Neural progenitor cell (in vitro differentiated cells): ENCODE measurements around the gene BMPER. TPM values are rescaled to one million over a fixed set of nuclear protein-coding genes. Genes with fewer than 3 reads are reported as not detected.

Experiments used
- DNase-seq: peaks from one replicate; pipeline ENCODE4 v3.0.0-alpha.2; 2016; ENCODE audit warnings: low spot score
- H2AFZ ChIP-seq: fragments of 200-600 bp; sonication (generic); replicated peaks from 2 replicates; pipeline ENCODE4 v1.6.1; 2016; ENCODE audit warnings: antibody characterized with exemption
- H3F3A ChIP-seq: fragments of 200-600 bp; sonication (generic); 2 replicates; pipeline ENCODE4 v1.6.1; 2016; ENCODE audit warnings: antibody characterized with exemption, low read depth
- H3K27ac ChIP-seq: fragments of 200-600 bp; sonication (generic); 2 replicates; pipeline ENCODE4 v1.5.1; 2016; ENCODE audit warnings: mild to moderate bottlenecking
- H3K27me3 ChIP-seq: fragments of 200-600 bp; sonication (generic); 2 replicates; pipeline ENCODE4 v1.6.1; 2016; ENCODE audit warnings: mild to moderate bottlenecking, moderate library complexity
- H3K36me3 ChIP-seq: fragments of 200-600 bp; sonication (generic); 2 replicates; pipeline ENCODE4 v1.5.1; 2016
- H3K4me1 ChIP-seq: fragments of 200-600 bp; sonication (generic); 2 replicates; pipeline ENCODE4 v1.6.1; 2016; ENCODE audit warnings: mixed run types
- H3K4me2 ChIP-seq: fragments of 200-600 bp; sonication (generic); 2 replicates; pipeline ENCODE4 v1.6.1; 2016
- H3K4me3 ChIP-seq: fragments of 200-600 bp; sonication (generic); 2 replicates; pipeline ENCODE4 v1.5.1; 2016
- H3K79me2 ChIP-seq: fragments of 200-600 bp; sonication (generic); 2 replicates; pipeline ENCODE4 v1.6.1; 2016; ENCODE audit warnings: low read depth
- H3K9ac ChIP-seq: fragments of 200-600 bp; sonication (generic); 2 replicates; pipeline ENCODE4 v1.6.1; 2016
- H3K9me3 ChIP-seq: fragments of 200-600 bp; sonication (generic); 2 replicates; pipeline ENCODE4 v1.5.1; 2016; ENCODE audit warnings: low read depth
- H4K20me1 ChIP-seq: fragments of 200-600 bp; sonication (generic); 2 replicates; pipeline ENCODE4 v1.6.1; 2016; ENCODE audit warnings: low read depth
- H3K27ac Mint-ChIP-seq: 3 replicates; pipeline ENCODE4 v1.8.0; 2021; ENCODE audit warnings: mixed read lengths
- H3K27me3 Mint-ChIP-seq: 2 replicates; pipeline ENCODE4 v1.8.0; 2022; ENCODE audit warnings: low read depth, mild to moderate bottlenecking, inconsistent platforms, moderate library complexity, mixed read lengths; ENCODE audit not compliant: insufficient read depth
- H3K36me3 Mint-ChIP-seq: 3 replicates; pipeline ENCODE4 v1.8.0; 2021; ENCODE audit warnings: mixed read lengths
- H3K4me1 Mint-ChIP-seq: 3 replicates; pipeline ENCODE4 v1.8.0; 2021; ENCODE audit warnings: mixed read lengths
- H3K4me3 Mint-ChIP-seq: 3 replicates; pipeline ENCODE4 v1.8.0; 2021; ENCODE audit warnings: mild to moderate bottlenecking, moderate library complexity, mixed read lengths
- H3K9me3 Mint-ChIP-seq: 3 replicates; pipeline ENCODE4 v1.8.0; 2020; ENCODE audit warnings: mixed read lengths
- EZH2 ChIP-seq: fragments of 200-600 bp; sonication (generic); IDR thresholded peaks from 2 replicates; pipeline ENCODE4 v1.6.1; 2017; ENCODE audit warnings: antibody characterized with exemption, mild to moderate bottlenecking, moderate library complexity
- EZH2phosphoT487 ChIP-seq: fragments of 200-600 bp; sonication (generic); IDR thresholded peaks from 2 replicates; pipeline ENCODE4 v1.6.1; 2017; ENCODE audit warnings: antibody characterized with exemption
- total RNA-seq: library from RNA; depleted of rRNA; stranded (reverse); fragments of >200 nt; gene quantifications from 2 replicates; pipeline ENCODE4 v1.2.3, GENCODE V29; 2015; ENCODE audit warnings: low replicate concordance
- TF ChIP-seq, protein P1 (sequence below): fragments of 200-600 bp; sonication (generic); IDR thresholded peaks from 2 replicates; pipeline ENCODE4 v1.5.1; 2017; ENCODE audit warnings: antibody characterized with exemption, mild to moderate bottlenecking

The BMPER gene
- total RNA-seq, 1 donor from 2014 or later, result 1.2 TPM

DNA sequence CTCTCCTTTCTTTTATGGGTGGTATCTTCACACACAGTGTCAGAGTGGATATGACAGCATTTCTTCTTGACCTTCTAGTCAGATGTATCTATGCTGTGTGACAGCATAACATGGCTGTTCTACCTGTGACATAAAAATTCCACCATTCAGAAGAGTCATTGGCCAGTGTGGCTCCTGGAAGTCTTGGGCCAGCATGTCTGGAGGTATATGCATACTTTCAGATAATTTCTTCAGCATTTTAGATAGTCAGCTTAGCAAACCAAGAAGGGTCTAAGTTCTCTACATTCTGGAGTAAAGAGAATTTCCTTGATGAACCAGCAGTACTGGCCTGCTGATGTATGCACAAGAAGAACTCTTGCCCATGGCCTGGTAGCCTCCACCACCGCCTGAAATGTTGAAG lies 179.3 kb downstream of the BMPER start:
- no peaks in the 10 kb centered on the region for H3K79me2 ChIP-seq
- Mint-ChIP-seq H3K4me3 (no peak overlapping the region), H3K4me1 (peaks cover 2% of the 10 kb centered on the region), H3K36me3 (no peaks in the 10 kb centered on the region), H3K9me3 (no peaks in the 10 kb centered on the region), H3K27ac (no peak overlapping the region), H3K27me3 (peaks cover 2% of the 10 kb centered on the region)
- H2AFZ ChIP-seq, result no peak overlapping the region
- no peaks in the 10 kb centered on the region for H4K20me1 ChIP-seq
- H3K9ac ChIP-seq, result no peak overlapping the region
- no peaks in the 10 kb centered on the region for H3K27me3 ChIP-seq
- H3K4me2 ChIP-seq, result no peak overlapping the region
- H3K36me3 ChIP-seq, result no peaks in the 10 kb centered on the region
- no peak for TF ChIP-seq EZH2phosphoT487
- TF ChIP-seq, protein P1, sequence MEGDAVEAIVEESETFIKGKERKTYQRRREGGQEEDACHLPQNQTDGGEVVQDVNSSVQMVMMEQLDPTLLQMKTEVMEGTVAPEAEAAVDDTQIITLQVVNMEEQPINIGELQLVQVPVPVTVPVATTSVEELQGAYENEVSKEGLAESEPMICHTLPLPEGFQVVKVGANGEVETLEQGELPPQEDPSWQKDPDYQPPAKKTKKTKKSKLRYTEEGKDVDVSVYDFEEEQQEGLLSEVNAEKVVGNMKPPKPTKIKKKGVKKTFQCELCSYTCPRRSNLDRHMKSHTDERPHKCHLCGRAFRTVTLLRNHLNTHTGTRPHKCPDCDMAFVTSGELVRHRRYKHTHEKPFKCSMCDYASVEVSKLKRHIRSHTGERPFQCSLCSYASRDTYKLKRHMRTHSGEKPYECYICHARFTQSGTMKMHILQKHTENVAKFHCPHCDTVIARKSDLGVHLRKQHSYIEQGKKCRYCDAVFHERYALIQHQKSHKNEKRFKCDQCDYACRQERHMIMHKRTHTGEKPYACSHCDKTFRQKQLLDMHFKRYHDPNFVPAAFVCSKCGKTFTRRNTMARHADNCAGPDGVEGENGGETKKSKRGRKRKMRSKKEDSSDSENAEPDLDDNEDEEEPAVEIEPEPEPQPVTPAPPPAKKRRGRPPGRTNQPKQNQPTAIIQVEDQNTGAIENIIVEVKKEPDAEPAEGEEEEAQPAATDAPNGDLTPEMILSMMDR, result no peak
- TF ChIP-seq EZH2, result no peak
- no peaks in the 10 kb centered on the region for H3F3A ChIP-seq
- no peaks in the 10 kb centered on the region for H3K9me3 ChIP-seq
- DNase-seq, result no peak
- no peak overlapping the region for H3K27ac ChIP-seq
- no peak overlapping the region for H3K4me3 ChIP-seq
- H3K4me1 ChIP-seq, result no peaks in the 10 kb centered on the region

DNA sequence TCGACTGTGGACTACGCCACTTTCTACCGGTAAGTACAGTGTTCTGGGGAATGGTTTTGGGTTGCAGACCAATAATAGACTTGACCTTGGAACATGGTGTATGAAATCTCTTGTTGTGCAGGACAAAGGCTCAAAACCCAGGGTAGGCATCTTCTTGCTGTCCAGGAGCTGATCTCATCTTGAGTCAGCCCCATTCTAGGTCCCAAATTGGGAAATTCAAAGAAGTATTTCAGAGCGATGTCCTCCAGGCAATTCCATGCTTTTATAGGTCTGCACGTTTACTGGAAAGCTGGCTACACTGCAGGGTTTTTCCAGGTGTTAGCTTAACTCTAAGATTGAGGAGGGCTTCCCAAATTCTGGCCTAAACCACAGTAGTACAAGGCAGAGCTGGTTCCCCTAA lies 180.7 kb downstream of the BMPER start:
- H3K36me3 Mint-ChIP-seq, result no peaks in the 10 kb centered on the region
- H4K20me1 ChIP-seq, result no peaks in the 10 kb centered on the region
- no peak overlapping the region for H3K4me3 Mint-ChIP-seq

DNA sequence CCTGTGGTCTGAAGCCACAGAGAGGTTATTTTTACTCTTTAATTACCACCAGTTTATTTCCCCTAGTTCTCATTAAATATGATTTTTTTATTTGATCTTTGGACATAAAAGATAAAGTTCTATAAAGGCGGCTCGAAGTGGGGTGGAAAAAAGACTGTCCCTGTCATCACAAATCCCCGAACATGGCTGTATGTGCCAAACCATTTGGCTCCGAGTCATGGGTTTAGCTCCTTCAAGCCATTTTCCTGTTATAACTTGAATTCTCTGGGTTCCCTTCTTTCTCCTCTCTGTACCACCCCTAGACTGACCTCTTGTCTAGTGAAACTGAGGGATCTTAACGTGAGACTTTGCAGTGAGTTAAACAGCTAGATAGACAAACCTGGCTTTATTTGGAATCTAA lies 181.6 kb downstream of the BMPER start:
- no peak overlapping the region for H3K4me3 Mint-ChIP-seq
- TF ChIP-seq, protein P1, result no peak
- TF ChIP-seq EZH2, result no peak
- no peak for TF ChIP-seq EZH2phosphoT487
- Histone ChIP-seq H3K79me2 (no peaks in the 10 kb centered on the region), H3K4me2 (no peak overlapping the region), H3K27ac (no peak overlapping the region), H4K20me1 (no peaks in the 10 kb centered on the region), H2AFZ (no peak overlapping the region), H3F3A (no peaks in the 10 kb centered on the region), H3K9me3 (no peaks in the 10 kb centered on the region), H3K4me1 (no peaks in the 10 kb centered on the region), H3K36me3 (no peaks in the 10 kb centered on the region), H3K9ac (no peak overlapping the region), H3K27me3 (no peaks in the 10 kb centered on the region), H3K4me3 (no peak overlapping the region)
- no peak overlapping the region for H3K27ac Mint-ChIP-seq
- H3K9me3 Mint-ChIP-seq, result no peaks in the 10 kb centered on the region
- H3K36me3 Mint-ChIP-seq, result no peaks in the 10 kb centered on the region
- H3K27me3 Mint-ChIP-seq, result peaks cover 2% of the 10 kb centered on the region
- H3K4me1 Mint-ChIP-seq, result peaks cover 2% of the 10 kb centered on the region
- DNase-seq, result no peak

More for the DNA sequence above, 180.7 kb downstream of the BMPER start:
- no peaks in the 10 kb centered on the region for H3K9me3 ChIP-seq
- H3K4me3 ChIP-seq, result no peak overlapping the region
- no peaks in the 10 kb centered on the region for H3K79me2 ChIP-seq
- H3K4me2 ChIP-seq, result no peak overlapping the region
- H3K36me3 ChIP-seq, result no peaks in the 10 kb centered on the region
- no peak overlapping the region for H2AFZ ChIP-seq
- H3K27ac ChIP-seq, result no peak overlapping the region
- no peak overlapping the region for H3K9ac ChIP-seq
- no peak for DNase-seq
- H3K4me1 ChIP-seq, result no peaks in the 10 kb centered on the region
- TF ChIP-seq EZH2 (no peak), EZH2phosphoT487 (no peak)
- TF ChIP-seq, protein P1, result no peak
- no peaks in the 10 kb centered on the region for H3K27me3 ChIP-seq
- Mint-ChIP-seq H3K9me3 (no peaks in the 10 kb centered on the region), H3K27me3 (peaks cover 2% of the 10 kb centered on the region), H3K4me1 (peaks cover 2% of the 10 kb centered on the region), H3K27ac (no peak overlapping the region)
- no peaks in the 10 kb centered on the region for H3F3A ChIP-seq
